GOT3 (cell line): ENCODE results near the gene KCNK6.
A peak's percentile ranks its signal among the peaks of the same experiment; 100 is the strongest.
"Not testable (repeated sequence)": the region's sequence is repeated elsewhere in the genome, so short reads cannot be mapped to it uniquely, and the experiment has no call there.

Source experiments
- DNase-seq: peaks from one replicate; lab custom pipeline; 2025; ENCODE audit warnings: mixed read lengths; lab: John Stamatoyannopoulos, UW

The KCNK6 gene

DNA sequence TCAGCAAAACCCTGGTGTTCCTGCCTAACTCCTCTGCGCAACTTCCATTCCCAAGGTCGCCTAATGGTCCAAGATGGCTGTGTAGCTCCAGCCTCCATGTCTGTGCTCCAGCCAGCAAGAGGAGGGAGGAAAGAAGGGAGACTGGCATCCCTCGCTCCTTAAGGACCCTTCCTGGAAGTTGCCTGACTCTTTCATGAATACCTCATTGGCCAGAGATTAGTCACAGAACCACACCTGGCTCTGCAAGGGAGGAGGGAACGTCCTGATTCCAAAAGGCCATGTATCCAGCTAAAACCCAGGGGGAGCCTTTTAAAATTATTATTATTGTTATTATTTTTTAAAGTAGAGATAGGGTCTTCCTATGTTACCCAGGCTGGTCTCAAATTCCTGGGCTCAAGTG lies 4.8 kb downstream of the KCNK6 start:
- DNase-seq: no peak

DNA sequence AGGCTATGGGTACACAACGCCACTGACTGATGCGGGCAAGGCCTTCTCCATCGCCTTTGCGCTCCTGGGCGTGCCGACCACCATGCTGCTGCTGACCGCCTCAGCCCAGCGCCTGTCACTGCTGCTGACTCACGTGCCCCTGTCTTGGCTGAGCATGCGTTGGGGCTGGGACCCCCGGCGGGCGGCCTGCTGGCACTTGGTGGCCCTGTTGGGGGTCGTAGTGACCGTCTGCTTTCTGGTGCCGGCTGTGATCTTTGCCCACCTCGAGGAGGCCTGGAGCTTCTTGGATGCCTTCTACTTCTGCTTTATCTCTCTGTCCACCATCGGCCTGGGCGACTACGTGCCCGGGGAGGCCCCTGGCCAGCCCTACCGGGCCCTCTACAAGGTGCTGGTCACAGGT lies 6.9 kb downstream of the KCNK6 start:
- no peak for DNase-seq

DNA sequence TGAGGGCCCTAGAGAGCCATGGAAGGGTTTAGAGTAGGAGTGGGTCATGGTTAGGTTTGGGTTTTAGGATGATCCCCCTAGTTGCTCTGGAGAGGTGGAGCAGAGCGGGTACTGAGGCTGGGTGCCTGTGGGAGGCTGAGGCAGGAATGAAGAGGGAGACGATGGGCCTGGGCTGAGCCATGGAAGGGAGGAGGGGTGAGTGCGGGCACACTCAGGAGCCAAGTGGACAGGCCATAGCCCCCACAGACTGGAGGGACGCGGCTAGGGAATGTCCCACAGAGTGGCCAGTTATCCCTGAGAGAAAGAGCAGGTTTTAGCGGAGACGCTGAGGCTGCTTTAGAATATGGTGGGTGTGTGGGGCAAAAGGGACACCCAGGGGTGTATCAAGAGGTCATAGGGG lies 10.0 kb downstream of the KCNK6 start:
- DNase-seq: no peak

DNA sequence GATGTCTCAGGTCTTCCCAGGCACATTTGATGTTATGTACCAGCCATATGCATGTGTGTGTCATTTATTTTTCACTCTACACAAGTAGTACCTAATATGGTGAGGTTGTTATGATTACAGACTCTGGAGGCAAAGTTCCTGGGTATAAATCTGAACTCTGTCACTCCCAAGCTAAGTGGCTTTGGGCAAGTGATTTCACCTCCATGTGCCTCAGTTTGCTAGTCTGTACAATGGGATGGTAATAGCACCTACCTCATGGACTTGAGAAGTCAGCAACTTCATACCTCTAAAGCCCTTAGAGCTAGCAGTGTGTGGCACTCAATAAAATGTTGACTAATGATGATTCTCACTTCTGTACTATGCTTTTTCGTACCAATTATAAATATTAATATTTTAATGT lies 12.1 kb downstream of the KCNK6 start:
- no peak for DNase-seq

DNA sequence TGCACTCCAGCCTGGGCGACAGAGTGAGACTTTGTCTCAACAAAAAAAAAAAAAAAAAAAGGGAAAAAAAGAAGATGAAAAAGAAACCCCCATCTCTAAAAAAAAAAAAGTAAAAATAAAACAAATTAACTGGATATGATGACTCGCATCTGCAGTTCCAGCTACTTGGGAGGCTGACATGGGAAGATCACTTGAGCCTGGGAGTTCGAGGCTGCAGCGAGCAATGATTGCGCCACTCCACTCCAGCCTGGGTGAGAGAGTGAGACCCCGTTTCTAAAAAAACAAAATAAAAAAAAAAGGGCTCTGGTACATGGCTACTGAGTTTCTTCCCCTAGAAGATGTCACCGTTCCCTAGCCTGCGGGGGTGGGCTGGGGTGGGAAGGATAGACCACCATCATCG lies 13.6 kb downstream of the KCNK6 start:
- DNase-seq: no peak

DNA sequence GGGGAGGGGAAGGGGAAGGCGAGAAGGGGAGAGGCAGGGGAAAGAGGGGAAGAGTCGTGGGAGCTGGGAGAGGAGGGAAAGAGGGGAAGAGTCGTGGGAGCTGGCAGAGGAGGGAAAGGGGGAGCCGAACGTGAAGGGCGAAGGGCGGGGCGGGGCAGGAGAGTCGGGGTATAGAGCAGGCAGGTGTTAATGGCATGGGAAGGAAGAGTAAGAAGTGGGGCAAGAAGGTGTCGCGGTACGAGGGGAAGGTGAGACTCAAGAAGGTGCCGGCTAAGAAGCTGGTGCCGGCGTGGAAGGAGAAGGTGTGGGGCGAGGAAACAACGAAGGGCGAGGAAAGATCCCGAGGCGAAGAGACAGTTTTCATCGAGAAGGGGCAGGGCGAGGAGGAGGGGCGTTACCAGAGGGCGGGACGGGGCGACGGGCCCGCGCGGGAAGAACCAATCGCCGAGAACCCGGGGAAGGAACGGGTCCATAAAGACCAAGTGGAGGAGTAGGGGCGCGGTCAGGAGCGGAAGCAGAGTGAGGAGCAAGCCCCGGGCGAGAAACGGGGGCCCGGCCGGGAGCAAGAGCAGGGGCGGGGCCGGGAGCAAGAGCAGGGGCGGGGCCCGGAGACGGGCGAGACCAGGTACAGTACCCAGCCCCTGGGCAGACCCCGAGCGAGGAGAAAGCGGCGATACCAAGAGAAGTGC lies 16.4 kb downstream of the KCNK6 start:
- DNase-seq: peak; percentile 77

DNA sequence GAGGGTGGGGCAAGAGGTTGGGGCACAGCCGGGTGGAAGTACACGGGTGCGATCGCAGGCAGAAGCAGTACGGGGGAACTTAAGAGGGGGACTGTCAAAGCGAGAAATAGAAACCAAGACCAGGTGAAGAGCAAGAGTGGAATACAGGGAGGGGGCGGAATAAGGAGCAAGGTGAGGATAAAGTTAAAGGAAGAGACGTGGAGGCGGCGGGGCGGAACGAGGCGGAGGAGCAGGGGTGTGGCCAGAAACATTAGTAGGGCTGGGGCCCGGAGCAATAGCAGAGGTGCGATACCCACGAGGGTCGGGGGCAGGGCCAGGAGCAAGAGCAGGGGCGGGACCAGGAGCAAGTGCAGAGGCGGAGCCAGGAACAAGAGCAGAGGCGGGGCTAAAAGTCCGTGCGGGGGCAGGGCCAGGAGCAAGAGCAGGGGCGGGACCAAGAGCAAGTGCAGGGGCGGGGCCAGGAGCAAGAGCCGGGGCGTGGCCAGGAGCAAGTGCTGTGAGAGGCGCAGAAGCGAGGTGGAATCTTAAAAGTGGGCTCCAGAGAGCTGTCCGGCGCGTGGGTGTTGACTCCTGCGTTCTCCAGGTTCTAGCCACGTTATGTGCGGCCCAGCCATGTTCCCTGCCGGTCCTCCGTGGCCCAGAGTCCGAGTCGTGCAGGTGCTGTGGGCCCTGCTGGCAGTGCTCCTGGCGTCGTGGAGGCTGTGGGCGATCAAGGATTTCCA lies 17.2 kb downstream of the KCNK6 start:
- DNase-seq: peak; percentile 73

DNA sequence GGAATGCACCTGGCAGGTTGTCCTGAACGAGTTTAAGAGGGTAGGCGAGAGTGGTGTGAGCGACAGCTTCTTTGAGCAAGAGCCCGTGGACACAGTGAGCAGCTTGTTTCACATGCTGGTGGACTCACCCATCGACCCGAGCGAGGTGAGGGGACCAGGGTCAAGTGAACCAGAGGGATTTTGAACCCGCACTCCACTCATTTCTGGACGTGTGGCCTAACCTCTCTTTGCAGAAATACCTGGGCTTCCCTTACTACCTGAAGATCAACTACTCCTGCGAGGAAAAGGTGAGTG lies 17.7 kb downstream of the KCNK6 start:
- no peak for DNase-seq

DNA sequence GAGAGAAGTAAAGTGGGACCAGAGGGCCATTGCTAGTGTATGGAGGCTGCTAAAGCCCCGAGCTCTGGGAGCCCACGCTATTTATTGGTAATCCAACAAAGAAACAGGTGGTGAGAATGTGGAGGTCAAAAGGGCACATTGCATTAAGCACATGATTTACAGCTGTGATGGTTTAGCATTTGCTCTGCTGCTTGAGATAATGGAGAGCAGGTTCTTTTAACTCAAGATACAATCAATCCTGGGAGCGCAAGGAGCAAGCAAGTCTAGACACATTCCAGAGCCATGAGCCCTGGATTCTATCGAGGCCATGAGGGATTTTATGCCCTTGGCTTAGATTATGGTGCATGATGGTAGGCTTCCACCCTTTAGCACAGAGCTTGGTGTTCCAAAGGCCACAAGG lies 19.4 kb downstream of the KCNK6 start:
- not testable (repeated sequence) for DNase-seq

DNA sequence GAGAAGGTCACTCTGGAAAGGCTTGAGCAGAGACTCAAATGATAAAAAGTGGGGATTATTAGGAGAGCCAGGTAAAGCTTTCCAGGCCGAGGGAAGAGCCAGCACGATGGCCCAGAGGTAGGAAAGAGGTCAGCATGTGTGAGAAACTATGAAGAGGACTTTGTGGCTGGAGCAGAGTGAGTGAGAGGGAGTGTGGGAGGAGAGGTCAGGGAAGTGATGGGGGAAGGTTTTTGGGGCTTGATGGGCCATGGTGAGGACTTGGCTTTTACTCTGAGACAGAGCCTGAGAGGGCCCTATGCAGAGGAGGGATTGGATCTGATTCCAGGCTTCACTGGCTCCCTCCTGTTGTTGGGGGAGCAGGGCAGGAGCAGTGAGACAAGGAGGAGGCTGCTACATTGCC lies 21.3 kb downstream of the KCNK6 start:
- no peak for DNase-seq

DNA sequence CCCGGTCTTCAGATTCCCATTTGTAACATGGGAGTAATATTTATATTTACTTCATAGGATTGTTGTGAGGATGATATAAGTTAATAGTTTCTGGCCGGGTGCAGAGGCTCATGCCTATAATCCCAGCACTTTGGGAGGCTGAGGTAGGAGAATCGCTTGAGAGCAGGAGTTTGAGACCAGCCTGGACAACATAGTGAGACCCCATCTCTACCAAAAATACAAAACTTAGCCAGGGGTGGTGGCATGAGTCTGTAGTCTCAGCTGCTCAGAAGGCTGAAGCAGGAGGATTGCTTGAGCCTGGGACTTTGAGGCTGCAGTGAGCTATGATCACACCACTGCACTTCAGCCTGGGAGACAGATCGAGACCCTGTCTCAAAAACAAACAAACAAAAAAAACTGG lies 27.2 kb downstream of the KCNK6 start:
- DNase-seq: no peak

DNA sequence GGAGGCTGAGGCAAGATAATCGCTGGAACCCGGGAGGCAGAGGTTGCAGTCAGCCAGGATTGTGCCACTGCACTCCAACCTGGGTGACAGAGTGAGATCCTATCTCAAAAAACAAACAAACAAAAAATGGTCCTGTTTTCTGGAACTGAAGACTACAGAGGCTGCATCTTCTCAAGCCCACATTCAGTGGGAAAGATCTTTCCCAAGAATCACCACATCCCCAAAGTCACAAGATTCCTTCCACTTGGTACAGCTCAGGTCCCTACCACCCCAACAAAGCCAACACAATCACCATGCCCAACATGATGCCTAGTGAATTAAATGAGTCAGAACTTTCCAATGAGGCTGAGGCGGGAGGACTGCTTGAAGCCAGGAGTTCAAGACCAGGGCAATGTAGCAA lies 31.2 kb downstream of the KCNK6 start:
- DNase-seq: no peak

DNA sequence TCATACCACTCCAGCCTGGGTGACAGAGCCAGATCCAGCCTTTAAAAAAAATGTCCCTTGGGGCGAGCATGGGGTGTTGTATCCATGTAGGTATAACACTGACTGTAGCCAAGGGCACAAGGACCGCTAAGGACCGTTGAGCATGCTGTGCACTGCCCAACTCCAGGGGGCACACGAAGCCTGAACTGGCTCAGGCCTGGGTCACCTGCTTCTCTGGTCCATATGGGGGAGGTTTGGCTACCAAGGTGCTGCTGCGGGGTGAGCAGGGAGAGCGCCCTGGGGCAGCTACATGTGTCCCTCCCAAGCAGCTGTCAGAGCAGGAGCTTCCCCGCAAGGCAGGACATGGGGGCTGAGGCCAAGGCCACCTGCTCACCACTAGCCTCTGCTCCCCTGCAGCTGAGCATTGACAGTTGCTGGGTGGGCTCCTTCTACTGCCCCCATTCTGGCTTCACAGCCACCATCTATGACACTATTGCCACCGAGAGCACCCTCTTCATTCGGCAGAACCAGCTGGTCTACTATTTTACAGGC lies 32.3 kb downstream of the KCNK6 start:
- no peak for DNase-seq

DNA sequence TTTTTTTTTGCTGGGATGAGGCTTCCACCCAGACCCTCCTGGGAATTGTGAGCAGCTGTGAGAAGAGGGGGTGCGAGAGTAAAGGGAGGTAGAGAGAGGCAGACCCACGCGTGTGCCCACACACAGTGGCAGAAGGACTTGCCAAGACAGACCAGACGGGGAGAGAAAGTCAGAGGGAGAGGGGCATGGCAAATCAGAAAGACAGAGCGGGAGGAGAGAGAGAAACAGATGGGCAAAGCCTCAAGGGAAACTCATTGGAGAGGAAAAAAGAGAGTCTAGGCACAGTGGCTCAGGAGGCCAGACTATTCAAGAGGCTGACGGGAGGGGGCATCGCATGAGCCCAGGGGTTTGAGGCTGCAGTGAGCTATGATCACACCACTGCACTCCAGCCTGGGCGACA lies 33.0 kb downstream of the KCNK6 start:
- DNase-seq: no peak

DNA sequence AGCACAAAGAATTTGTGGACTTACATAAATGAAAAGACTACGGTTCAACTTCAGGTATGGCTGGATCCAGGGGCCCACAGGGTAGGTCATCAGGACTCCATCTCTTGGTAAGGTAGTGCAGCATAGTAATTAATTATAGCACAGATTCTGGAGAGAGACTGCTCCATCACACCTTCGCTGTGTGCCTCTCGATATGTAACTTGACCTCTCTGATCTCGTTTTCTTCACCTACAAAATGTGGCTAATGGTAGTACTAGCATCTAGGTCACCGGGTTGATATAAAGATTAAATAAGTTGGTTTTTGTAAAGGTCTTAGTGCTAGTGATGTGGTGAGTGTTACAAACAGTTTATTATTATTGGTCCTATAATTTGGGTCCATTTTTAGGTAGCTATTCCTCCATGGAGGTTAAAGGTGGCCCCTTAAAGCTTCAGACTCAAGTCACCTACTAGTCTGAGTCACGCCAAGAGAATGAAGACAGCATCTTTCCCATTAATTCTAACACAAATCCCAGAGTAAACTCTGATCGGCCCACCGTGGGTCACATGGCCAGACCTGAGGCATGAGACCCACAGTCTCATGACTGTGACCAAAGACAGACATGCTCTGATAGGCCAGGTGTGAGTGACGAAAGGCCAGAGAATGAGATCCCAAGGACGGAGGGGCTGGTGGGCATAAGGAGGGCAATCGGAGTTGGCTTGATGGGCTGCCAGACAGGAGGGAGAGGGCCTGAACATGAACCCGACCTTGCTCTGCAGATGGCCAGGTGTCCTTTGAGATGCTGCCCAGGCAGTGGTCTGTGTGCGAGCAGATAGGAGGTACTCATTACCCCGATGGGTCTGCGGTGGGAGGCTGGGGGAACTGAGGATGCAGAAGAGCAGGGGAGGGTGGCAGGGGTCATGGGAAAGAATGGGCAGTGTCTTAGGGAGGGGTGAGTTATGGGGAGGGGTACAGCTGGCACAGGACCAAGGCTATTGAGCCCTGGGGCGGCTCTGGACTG lies 36.4 kb downstream of the KCNK6 start:
- no peak for DNase-seq

DNA sequence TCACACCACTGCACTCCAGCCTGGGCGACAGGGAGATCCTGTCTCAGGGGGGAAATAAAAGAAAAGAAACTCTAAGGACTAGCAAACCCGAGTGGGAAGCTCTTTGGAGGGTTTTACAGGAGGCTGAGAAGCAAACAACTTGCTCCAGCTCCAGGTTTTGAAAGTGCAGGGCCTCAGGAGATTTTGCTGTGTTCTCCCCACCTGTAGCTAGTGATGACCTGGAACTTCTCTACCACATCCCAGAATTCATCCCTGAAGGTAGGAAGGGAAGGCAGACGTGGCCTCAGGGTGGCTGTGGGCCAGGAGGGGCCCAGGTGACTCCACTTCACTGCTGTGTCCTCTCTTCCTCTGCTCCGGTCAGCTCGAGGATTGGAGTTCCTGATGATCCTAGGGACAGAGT lies 38.4 kb downstream of the KCNK6 start:
- DNase-seq: no peak

DNA sequence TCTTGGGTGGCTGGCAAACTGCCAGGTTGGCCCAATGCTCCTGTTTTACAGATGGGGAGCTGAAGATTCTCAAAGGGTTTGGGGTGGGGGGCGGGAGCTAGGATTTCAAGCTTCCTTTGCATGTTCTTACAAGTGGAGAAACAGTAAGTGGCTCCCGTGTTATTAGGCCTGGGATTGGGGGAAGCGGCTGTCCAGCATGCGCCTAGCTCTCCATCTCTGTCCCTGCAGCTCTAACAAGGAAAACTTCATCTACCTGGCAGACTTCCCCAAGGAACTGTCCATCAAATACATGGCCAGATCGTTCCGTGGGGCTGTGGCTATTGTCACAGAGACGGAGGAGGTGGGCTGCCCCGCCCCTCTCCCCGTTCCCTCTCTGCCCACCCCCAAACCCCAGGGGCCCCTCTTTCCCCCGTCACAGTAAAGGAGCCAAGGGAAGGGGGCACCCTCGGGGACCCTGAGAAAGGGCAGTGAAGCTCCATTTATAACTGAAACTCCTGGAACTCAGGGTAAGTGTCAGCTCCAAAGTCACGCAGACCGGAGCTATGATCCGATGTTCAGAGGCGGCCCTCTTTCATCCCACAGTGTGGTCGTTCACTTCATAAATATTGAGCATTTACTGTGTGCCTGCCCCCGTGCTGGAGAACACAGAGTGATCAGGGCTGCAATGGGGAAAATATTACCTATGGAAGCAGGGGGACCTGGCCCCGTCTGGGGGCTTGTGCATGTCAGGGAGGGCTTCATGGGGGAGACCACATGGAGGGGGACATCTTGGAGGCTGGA lies 39.8 kb downstream of the KCNK6 start:
- no peak for DNase-seq

DNA sequence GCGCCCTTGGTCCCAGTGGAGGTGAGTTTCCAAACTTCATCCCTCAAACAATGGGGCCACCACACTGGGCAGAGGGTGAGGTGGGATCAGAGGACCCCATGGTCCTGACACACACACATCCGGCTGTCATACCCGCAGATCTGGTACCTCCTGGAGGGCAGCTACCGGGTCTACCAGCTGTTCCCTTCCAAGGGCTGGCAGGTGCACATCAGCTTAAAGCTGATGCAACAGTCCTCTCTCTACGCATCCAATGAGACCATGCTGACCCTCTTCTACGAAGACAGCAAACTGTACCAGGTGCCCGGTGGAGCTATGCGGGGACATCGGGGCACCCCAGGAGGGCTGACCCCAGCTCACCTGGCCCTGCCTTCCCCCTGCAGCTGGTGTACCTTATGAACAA lies 40.7 kb downstream of the KCNK6 start:
- DNase-seq: no peak

DNA sequence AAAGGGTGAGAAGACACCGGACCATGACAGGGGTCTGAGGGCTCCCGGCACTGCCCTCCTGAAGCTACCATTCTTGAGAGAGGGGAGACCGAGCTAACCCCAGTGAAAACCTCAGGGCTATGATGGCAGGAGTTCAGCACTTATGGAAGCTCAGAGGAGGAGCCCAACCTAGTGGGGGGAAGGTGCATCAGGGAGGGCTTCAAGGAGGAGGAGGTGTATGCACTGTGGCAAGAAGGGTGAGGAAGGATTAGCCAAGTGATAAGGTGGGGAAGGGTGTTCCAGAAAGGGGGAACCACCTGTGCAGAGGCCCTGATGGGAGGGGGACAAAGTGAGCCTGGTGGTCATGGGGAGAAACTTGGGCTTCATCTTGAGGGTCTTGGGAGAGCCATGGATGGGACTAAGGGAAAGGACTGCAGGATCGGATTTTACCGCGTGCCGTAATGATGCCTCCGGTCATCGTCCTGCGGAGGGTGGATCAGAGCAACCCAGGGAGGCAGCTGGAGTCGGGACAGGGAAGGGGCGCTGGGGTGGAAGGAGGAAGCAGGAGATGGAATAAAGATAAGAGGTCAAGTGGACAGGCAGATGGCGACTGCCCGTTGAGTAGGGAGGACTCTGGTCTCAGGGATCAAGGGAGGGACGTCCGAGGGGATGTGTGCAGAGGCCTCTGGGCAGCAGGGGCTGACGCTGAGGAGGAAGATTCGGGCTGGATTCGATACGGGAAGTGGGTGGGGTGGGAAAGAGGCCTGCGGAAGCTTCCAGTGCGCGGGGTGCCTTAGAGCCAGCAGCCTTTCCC lies 41.4 kb downstream of the KCNK6 start:
- no peak for DNase-seq

DNA sequence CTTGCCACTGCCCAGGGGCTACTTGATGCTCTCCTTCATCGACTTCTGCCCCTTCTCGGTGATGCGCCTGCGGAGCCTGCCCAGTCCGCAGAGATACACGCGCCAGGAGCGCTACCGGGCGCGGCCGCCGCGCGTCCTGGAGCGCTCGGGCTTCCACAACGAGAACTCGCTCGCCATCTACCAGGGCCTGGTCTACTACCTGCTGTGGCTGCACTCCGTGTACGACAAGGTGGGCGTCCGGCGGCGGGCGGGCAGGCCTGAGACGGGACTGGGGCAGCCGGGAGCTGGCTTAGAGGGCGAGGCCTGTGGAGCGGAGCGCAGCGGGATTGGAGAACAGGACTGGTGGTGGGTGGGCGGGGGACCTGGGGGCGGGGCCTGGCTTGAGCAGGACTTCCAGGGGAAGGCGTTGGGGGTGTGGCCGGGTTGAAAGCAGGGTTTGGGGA lies 42.0 kb downstream of the KCNK6 start:
- DNase-seq: no peak
